Prostate gland (tissue), 2 donors: ENCODE results near the gene HAPSTR1.

ENCODE experiments used
- POLR2A ChIP-seq: fragments of 450-650 bp; IDR thresholded peaks from one replicate; pipeline ENCODE4 v1.6.1; 2016; ENCODE audit warnings: antibody characterized with exemption, mild to moderate bottlenecking
- POLR2AphosphoS5 ChIP-seq: sonication (generic); formaldehyde crosslinking; IDR thresholded peaks from one replicate; pipeline ENCODE4 v1.6.1; 2017; ENCODE audit warnings: antibody characterized with exemption
- TF ChIP-seq, protein P1 (sequence below), 4 experiments: fragments of 200-600 bp in 2 of 4; fragments of 450-650 bp in 2 of 4; sonication (generic) in 2 of 4; IDR thresholded peaks; 1 replicate in 3 of 4; 2 replicates in 1 of 4; pipeline ENCODE4 v1.5.1; 2016 to 2019; ENCODE audit warnings: antibody characterized with exemption in 4 of 4, mild to moderate bottlenecking in 2 of 4, moderate library complexity in 2 of 4

DNA sequence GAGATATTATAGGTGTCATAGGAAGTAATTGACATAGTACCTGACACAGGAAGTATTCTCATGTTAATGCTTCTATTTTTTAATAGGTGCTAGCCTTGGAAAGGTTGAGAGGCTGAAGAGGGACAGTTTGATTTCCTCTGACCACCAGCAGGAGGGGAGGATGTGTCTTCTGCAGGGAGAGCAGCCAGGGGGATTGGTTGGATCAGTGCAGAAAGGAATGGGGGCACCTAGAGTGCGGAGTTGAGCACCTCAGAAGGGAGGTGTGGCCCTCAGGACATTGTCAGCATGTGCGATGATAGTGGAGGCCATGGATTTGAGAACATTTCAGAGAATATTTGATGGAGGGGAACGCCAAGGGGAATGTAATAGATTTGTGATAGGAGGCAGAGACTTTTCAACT is 23.4 kb downstream of the HAPSTR1 start:
- TF ChIP-seq, protein P1, sequence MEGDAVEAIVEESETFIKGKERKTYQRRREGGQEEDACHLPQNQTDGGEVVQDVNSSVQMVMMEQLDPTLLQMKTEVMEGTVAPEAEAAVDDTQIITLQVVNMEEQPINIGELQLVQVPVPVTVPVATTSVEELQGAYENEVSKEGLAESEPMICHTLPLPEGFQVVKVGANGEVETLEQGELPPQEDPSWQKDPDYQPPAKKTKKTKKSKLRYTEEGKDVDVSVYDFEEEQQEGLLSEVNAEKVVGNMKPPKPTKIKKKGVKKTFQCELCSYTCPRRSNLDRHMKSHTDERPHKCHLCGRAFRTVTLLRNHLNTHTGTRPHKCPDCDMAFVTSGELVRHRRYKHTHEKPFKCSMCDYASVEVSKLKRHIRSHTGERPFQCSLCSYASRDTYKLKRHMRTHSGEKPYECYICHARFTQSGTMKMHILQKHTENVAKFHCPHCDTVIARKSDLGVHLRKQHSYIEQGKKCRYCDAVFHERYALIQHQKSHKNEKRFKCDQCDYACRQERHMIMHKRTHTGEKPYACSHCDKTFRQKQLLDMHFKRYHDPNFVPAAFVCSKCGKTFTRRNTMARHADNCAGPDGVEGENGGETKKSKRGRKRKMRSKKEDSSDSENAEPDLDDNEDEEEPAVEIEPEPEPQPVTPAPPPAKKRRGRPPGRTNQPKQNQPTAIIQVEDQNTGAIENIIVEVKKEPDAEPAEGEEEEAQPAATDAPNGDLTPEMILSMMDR (IDR thresholded peaks at IDR 0.05) = no peak
- no peak for TF ChIP-seq POLR2AphosphoS5
- no peak for TF ChIP-seq POLR2A
